Measurements from ENCODE around the gene LRRTM4. TPM values are rescaled to one million over a fixed set of nuclear protein-coding genes. Genes with fewer than 3 reads are reported as not detected.
"Not testable (repeated sequence)": the region's sequence is repeated elsewhere in the genome, so short reads cannot be mapped to it uniquely, and the experiment has no call there.

LRRTM4 gene
- total RNA-seq, 1 donor from 2014 or later: 0.41 TPM

- no peaks in the 10 kb centered on the region for H3K4me1 ChIP-seq
- no peak for TF ChIP-seq CTCF (IDR thresholded peaks at IDR 0.05)
- no peak for DNase-seq
- intact Hi-C loops (cut with DNase I): no loop called here
- H3K9me3 ChIP-seq: no peaks in the 10 kb centered on the region
- H3K27ac ChIP-seq: no peak overlapping the region
- ATAC-seq: no peak
- no peaks in the 10 kb centered on the region for H3K27me3 ChIP-seq
- no peak overlapping the region for H3K4me3 ChIP-seq
- H3K36me3 ChIP-seq: no peaks in the 10 kb centered on the region
Observed at GRCh38 chr2:77099961-77100360, 422.2 kb downstream of the LRRTM4 start.

- H3K27me3 ChIP-seq; H3K9me3 ChIP-seq; ATAC-seq; H3K36me3 ChIP-seq; H3K27ac ChIP-seq; intact Hi-C loops (cut with DNase I); H3K4me1 ChIP-seq; DNase-seq; H3K4me3 ChIP-seq: not testable (repeated sequence)
Observed at GRCh38 chr2:77095525-77095924, 426.7 kb downstream of the LRRTM4 start.

- TF ChIP-seq CTCF (IDR thresholded peaks at IDR 0.05): no peak
- H3K27me3 ChIP-seq: no peaks in the 10 kb centered on the region
- H3K4me3 ChIP-seq: no peak overlapping the region
- H3K36me3 ChIP-seq: no peaks in the 10 kb centered on the region
- ATAC-seq (no peak), DNase-seq (no peak)
- no peaks in the 10 kb centered on the region for H3K4me1 ChIP-seq
- H3K27ac ChIP-seq: no peak overlapping the region
- no peaks in the 10 kb centered on the region for H3K9me3 ChIP-seq
- intact Hi-C loops (cut with DNase I): no loop called here
Observed at GRCh38 chr2:77095096-77095495, 427.1 kb downstream of the LRRTM4 start.

GRCh38 chr2:77088424-77088823, 433.8 kb downstream of the LRRTM4 start:
- H3K27me3 ChIP-seq; H3K4me1 ChIP-seq; intact Hi-C loops (cut with DNase I); DNase-seq; H3K27ac ChIP-seq; ATAC-seq; H3K9me3 ChIP-seq; H3K4me3 ChIP-seq; H3K36me3 ChIP-seq: not testable (repeated sequence)

GRCh38 chr2:77087987-77088414, 434.2 kb downstream of the LRRTM4 start:
- H3K36me3 ChIP-seq: no peaks in the 10 kb centered on the region
- no peaks in the 10 kb centered on the region for H3K27me3 ChIP-seq
- TF ChIP-seq CTCF (IDR thresholded peaks at IDR 0.05): no peak
- H3K27ac ChIP-seq: no peak overlapping the region
- H3K4me3 ChIP-seq: no peak overlapping the region
- no peaks in the 10 kb centered on the region for H3K9me3 ChIP-seq
- no peaks in the 10 kb centered on the region for H3K4me1 ChIP-seq
- ATAC-seq (no peak), DNase-seq (no peak)
- intact Hi-C loops (cut with DNase I): no loop called here

- TF ChIP-seq CTCF (IDR thresholded peaks at IDR 0.05): no peak
- DNase-seq (no peak), ATAC-seq (no peak)
- Histone ChIP-seq H3K4me1 (no peaks in the 10 kb centered on the region), H3K9me3 (no peaks in the 10 kb centered on the region), H3K36me3 (no peaks in the 10 kb centered on the region), H3K27ac (no peak overlapping the region), H3K4me3 (no peak overlapping the region), H3K27me3 (no peaks in the 10 kb centered on the region)
- intact Hi-C loops (cut with DNase I): no loop called here
Observed at GRCh38 chr2:77086478-77086877, 435.7 kb downstream of the LRRTM4 start.

GRCh38 chr2:77086051-77086450, 436.1 kb downstream of the LRRTM4 start:
- Histone ChIP-seq H3K36me3 (no peaks in the 10 kb centered on the region), H3K4me3 (no peak overlapping the region), H3K9me3 (no peaks in the 10 kb centered on the region), H3K27ac (no peak overlapping the region), H3K27me3 (no peaks in the 10 kb centered on the region), H3K4me1 (no peaks in the 10 kb centered on the region)
- TF ChIP-seq CTCF (IDR thresholded peaks at IDR 0.05): no peak
- intact Hi-C loops (cut with DNase I): no loop called here
- no peak for DNase-seq
- ATAC-seq: no peak

All from upper lobe of right lung (tissue), 1 donor.